Calu3 (cell line): ENCODE data around the gene LRRIQ3. TPM values are rescaled to one million over a fixed set of nuclear protein-coding genes. Genes with fewer than 3 reads are reported as not detected.

Experiments
- BruUV-seq: library from RNA; stranded (reverse); fragments of 400-500 nt; replicated peaks from 2 replicates; lab custom pipeline; 2021; lab: Mats Ljungman, UMichigan
- CTCF ChIA-PET: fragments of 300-600 bp; sonication (Branson Sonifier 250); formaldehyde crosslinking; loops from one replicate; lab custom pipeline; 2022; ENCODE audit warnings: antibody characterized with exemption; lab: Charles Lee
- DNase-seq: peaks from one replicate; pipeline ENCODE4 v3.0.0; 2022
- H3K27ac Mint-ChIP-seq: one replicate; pipeline ENCODE4 v1.8.0; 2022; ENCODE audit warnings: mixed read lengths; ENCODE audit not compliant: unreplicated experiment
- H3K27me3 Mint-ChIP-seq: one replicate; pipeline ENCODE4 v1.8.0; 2022; ENCODE audit warnings: mixed read lengths; ENCODE audit not compliant: unreplicated experiment
- H3K36me3 Mint-ChIP-seq: one replicate; pipeline ENCODE4 v1.8.0; 2022; ENCODE audit warnings: mild to moderate bottlenecking, moderate library complexity, mixed read lengths; ENCODE audit not compliant: insufficient read depth, unreplicated experiment
- H3K4me1 Mint-ChIP-seq: one replicate; pipeline ENCODE4 v1.8.0; 2022; ENCODE audit warnings: mild to moderate bottlenecking, low read depth, mixed read lengths; ENCODE audit not compliant: unreplicated experiment
- H3K4me3 Mint-ChIP-seq: one replicate; pipeline ENCODE4 v1.8.0; 2022; ENCODE audit warnings: mild to moderate bottlenecking, low read depth, moderate library complexity, mixed read lengths; ENCODE audit not compliant: unreplicated experiment
- H3K9me3 Mint-ChIP-seq: one replicate; pipeline ENCODE4 v1.8.0; 2022; ENCODE audit warnings: low read depth, mixed read lengths; ENCODE audit not compliant: unreplicated experiment
- intact Hi-C: fragments of 100-400 bp; cut with micrococcal nuclease; formaldehyde crosslinking; loops from one replicate; pipeline ENCODE4 v1.10.0; 2022; ENCODE audit not compliant: unreplicated experiment
- total RNA-seq: library from RNA; stranded (reverse); gene quantifications from 2 replicates; pipeline ENCODE4 v1.2.3, GENCODE V29; 2022
- TF ChIP-seq, protein P1 (sequence below): fragments of 200-600 bp; IDR thresholded peaks from one replicate; pipeline ENCODE4 v1.8.0; 2022; ENCODE audit warnings: antibody characterized with exemption; ENCODE audit not compliant: unreplicated experiment

The LRRIQ3 gene
- total RNA-seq, 1 experiment from 2014 or later: 0.52 TPM

DNA sequence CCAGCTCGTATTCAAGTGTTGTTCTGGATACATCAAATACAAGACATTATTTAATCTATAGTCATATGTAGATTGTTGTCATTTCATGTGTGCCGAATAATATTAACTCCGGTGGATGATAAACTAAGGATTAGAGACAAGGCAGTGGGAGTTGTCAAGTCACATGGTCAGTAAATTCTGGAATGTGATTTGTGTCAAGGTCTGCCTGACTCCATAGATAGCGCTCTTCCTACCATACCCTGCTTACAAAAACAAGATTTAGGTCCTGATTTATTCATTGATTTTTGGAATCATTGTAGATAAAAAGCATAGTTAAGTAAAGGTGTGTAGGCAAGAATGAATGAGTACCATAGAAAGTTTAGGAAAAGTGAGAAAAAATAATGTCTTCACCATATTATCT, 39.8 kb upstream of the LRRIQ3 start:
- H3K4me3 Mint-ChIP-seq: no peak overlapping the region
- H3K4me1 Mint-ChIP-seq: no peaks in the 10 kb centered on the region
- no peaks in the 10 kb centered on the region for H3K27me3 Mint-ChIP-seq
- peaks cover 9% of the 10 kb centered on the region for H3K9me3 Mint-ChIP-seq
- H3K36me3 Mint-ChIP-seq: no peaks in the 10 kb centered on the region
- H3K27ac Mint-ChIP-seq: no peak overlapping the region
- no peak for DNase-seq
- TF ChIP-seq, protein P1, sequence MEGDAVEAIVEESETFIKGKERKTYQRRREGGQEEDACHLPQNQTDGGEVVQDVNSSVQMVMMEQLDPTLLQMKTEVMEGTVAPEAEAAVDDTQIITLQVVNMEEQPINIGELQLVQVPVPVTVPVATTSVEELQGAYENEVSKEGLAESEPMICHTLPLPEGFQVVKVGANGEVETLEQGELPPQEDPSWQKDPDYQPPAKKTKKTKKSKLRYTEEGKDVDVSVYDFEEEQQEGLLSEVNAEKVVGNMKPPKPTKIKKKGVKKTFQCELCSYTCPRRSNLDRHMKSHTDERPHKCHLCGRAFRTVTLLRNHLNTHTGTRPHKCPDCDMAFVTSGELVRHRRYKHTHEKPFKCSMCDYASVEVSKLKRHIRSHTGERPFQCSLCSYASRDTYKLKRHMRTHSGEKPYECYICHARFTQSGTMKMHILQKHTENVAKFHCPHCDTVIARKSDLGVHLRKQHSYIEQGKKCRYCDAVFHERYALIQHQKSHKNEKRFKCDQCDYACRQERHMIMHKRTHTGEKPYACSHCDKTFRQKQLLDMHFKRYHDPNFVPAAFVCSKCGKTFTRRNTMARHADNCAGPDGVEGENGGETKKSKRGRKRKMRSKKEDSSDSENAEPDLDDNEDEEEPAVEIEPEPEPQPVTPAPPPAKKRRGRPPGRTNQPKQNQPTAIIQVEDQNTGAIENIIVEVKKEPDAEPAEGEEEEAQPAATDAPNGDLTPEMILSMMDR: no peak
- intact Hi-C loops: no loop called here
- BruUV-seq: no TSS peak
- CTCF ChIA-PET: no interaction called here

DNA sequence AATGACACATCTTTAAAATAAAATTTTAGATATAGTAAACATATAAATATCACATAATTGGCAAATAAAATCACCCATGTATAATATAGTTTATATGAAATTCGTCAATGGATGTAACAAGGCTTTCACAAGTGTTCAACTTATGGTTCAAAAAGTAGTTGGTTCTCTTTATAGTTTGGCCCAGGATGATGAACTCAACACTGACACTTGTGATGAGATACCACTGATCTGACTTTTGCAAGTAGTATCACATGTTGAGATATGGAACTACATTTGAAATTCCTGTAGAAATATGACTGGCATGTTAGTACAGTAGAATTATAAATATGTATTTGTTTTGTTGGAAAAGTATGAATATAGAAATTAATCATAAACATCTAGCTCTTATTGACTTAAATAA, 39.1 kb upstream of the LRRIQ3 start:
- Mint-ChIP-seq H3K27me3 (no peaks in the 10 kb centered on the region), H3K36me3 (no peaks in the 10 kb centered on the region), H3K4me1 (no peaks in the 10 kb centered on the region), H3K27ac (no peak overlapping the region), H3K9me3 (peaks cover 12% of the 10 kb centered on the region), H3K4me3 (no peak overlapping the region)
- TF ChIP-seq, protein P1: no peak
- CTCF ChIA-PET: no interaction called here
- intact Hi-C loops: no loop called here
- DNase-seq: no peak
- no TSS peak for BruUV-seq

DNA sequence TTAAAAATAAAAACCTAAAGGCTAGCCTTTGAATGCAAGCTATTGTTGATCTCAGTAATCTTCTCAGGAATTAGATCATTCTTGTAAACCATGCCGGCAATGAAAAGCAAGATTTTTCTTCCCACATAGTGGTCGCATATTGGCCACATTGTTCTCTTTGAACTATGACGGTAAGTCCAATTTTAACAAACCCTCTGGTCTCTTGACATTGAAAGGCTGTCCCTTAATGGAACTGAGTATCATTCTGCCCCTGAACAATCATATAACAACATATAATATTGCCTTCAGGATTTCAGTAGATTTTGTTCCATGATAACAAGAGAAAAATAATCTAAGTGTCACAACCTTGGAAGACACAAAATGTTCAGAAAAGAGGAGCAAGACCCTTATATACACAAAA, 38.5 kb upstream of the LRRIQ3 start:
- intact Hi-C loops: no loop called here
- H3K4me3 Mint-ChIP-seq: no peak overlapping the region
- H3K27me3 Mint-ChIP-seq: no peaks in the 10 kb centered on the region
- no peaks in the 10 kb centered on the region for H3K4me1 Mint-ChIP-seq
- CTCF ChIA-PET: no interaction called here
- TF ChIP-seq, protein P1: no peak
- peaks cover 12% of the 10 kb centered on the region for H3K9me3 Mint-ChIP-seq
- DNase-seq: no peak
- H3K36me3 Mint-ChIP-seq: no peaks in the 10 kb centered on the region
- no TSS peak for BruUV-seq
- no peak overlapping the region for H3K27ac Mint-ChIP-seq

DNA sequence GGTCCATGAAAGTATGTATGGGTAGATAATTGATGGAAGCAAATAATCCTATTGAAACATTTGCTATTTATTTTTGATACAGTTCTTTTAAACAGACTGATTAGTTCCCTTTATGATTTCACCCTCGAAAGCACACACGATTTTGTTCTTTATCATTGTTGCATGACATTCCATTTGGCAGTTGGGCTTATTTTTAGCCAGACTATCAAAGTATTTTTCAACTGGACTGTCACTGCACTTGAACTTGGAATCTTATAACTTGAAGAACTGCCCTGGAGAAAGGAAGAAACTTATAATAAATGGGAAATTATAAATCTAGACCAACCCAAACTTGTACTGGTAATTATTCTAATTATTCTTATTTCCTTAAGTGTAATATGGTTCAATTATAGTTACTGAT, 37.2 kb upstream of the LRRIQ3 start, which contains the start of gene TNNI3K:
TNNI3K (plus strand) TSS at position 235 of the 400 bp plus-strand sequence; CDS start at position 300, 65 bp downstream.
- Mint-ChIP-seq H3K27me3 (no peaks in the 10 kb centered on the region), H3K4me3 (no peak within 1 kb of the TSS), H3K4me1 (no peaks in the 10 kb centered on the region), H3K27ac (no peak within 1 kb of the TSS), H3K9me3 (peaks cover 12% of the 10 kb centered on the region), H3K36me3 (no peaks in the 10 kb centered on the region)
- CTCF ChIA-PET: no interaction called here
- TF ChIP-seq, protein P1: no peak
- no TSS peak for BruUV-seq
- intact Hi-C loops: no loop called here
- DNase-seq: no peak
